ENCODE measurements around the gene SLC9A3.

The SLC9A3 gene

GRCh38 chr5:427415-428087, 96.7 kb downstream of the SLC9A3 start:
- DNase-seq: no peak

GRCh38 chr5:426392-426976, 97.8 kb downstream of the SLC9A3 start:
- no peak for DNase-seq

GRCh38 chr5:425714-426113, 98.5 kb downstream of the SLC9A3 start:
- no peak for DNase-seq

- no peak for DNase-seq
These were observed 99.7 kb downstream of the SLC9A3 start for GRCh38 chr5:424301-425110.

GRCh38 chr5:423626-424261, 100.5 kb downstream of the SLC9A3 start:
- DNase-seq: no peak

GRCh38 chr5:423233-423565, 101.0 kb downstream of the SLC9A3 start:
- DNase-seq: no peak

- DNase-seq: no peak
These were observed 101.7 kb downstream of the SLC9A3 start for GRCh38 chr5:422323-423232.

GRCh38 chr5:421901-422300, 102.3 kb downstream of the SLC9A3 start:
- no peak for DNase-seq

- no peak for DNase-seq
These were observed 102.9 kb downstream of the SLC9A3 start for GRCh38 chr5:421287-421880.

GRCh38 chr5:420632-421286, 103.5 kb downstream of the SLC9A3 start:
- no peak for DNase-seq

All from femur (tissue), 1 donor.